H1 (cell line): Measurements from ENCODE around the gene TLR10. TPM values are rescaled to one million over a fixed set of nuclear protein-coding genes. Genes with fewer than 3 reads are reported as not detected.

ENCODE experiments used
- CTCF ChIA-PET: fragments of 300-600 bp; sonication (Branson Sonifier 250); formaldehyde crosslinking; loops from one replicate; lab custom pipeline; 2021; ENCODE audit not compliant: partially characterized antibody; lab: Charles Lee
- POLR2A ChIA-PET: fragments of 300-600 bp; sonication (Branson Sonifier 250); formaldehyde crosslinking; loops from one replicate; lab custom pipeline; 2021; ENCODE audit warnings: inconsistent platforms; ENCODE audit not compliant: partially characterized antibody; lab: Charles Lee
- DNase-seq, 2 experiments: peaks; one replicate each; pipeline versions ENCODE4 v3.0.0 to v3.0.0-alpha.2; 2010 to 2022; ENCODE audit warnings: low spot score in 2 of 2, low read depth in 1 of 2, mixed read lengths in 1 of 2
- FAIRE-seq: peaks from 2 replicates; lab custom pipeline; 2011; peaks lifted over from hg19 to GRCh38; lab: Jason Lieb, UNC
- H2AFZ ChIP-seq: 2 replicates; pipeline ENCODE4 v1.8.1; 2012; ENCODE audit warnings: low read length, inconsistent platforms
- H2AK5ac ChIP-seq: 2 replicates; pipeline ENCODE4 v1.6.1; 2013; ENCODE audit warnings: low read depth, low read length
- H2BK120ac ChIP-seq: replicated peaks from 2 replicates; pipeline ENCODE3; 2013; ENCODE audit warnings: low read depth, low read length, inconsistent platforms
- H2BK12ac ChIP-seq: 2 replicates; pipeline ENCODE4 v1.6.1; 2013; ENCODE audit warnings: low read depth, low read length
- H2BK15ac ChIP-seq: 2 replicates; pipeline ENCODE4 v1.6.1; 2013; ENCODE audit warnings: low read length
- H2BK20ac ChIP-seq: 2 replicates; pipeline ENCODE4 v1.6.1; 2013; ENCODE audit warnings: low read length
- H2BK5ac ChIP-seq: 2 replicates; pipeline ENCODE4 v1.6.1; 2013; ENCODE audit warnings: low read depth, low read length
- H3K14ac ChIP-seq: 2 replicates; pipeline ENCODE4 v1.6.1; 2013; ENCODE audit warnings: inconsistent platforms; ENCODE audit not compliant: insufficient read length
- H3K18ac ChIP-seq: 2 replicates; pipeline ENCODE4 v1.6.1; 2013; ENCODE audit warnings: low read length; ENCODE audit errors: extremely low read depth
- H3K23ac ChIP-seq: 2 replicates; pipeline ENCODE4 v1.6.1; 2013; ENCODE audit warnings: inconsistent platforms; ENCODE audit not compliant: insufficient read length
- H3K23me2 ChIP-seq: 2 replicates; pipeline ENCODE4 v1.6.1; 2013; ENCODE audit warnings: low read depth, low read length
- H3K27ac ChIP-seq: 2 replicates; pipeline ENCODE4 v1.6.1; 2011; ENCODE audit warnings: low read depth, low read length, inconsistent platforms
- H3K27me3 ChIP-seq, 4 experiments: replicated peaks in 1 of 4; 1 replicate in 1 of 4; 2 replicates in 3 of 4; pipeline versions ENCODE4 v1.6.1 to v1.8.1; 2011 to 2013; ENCODE audit warnings: low read length in 3 of 4, mild to moderate bottlenecking in 3 of 4, inconsistent platforms in 2 of 4, mixed read lengths in 2 of 4, moderate library complexity in 1 of 4; ENCODE audit not compliant: control insufficient read depth in 3 of 4, insufficient read depth in 3 of 4; ENCODE audit errors: extremely low read depth in 1 of 4
- H3K36me3 ChIP-seq, 4 experiments: 2 replicates each; pipeline versions ENCODE4 v1.6.1 to v1.8.1; 2011 to 2013; ENCODE audit warnings: mild to moderate bottlenecking in 4 of 4, low read length in 3 of 4, moderate library complexity in 2 of 4, control low read depth in 1 of 4, inconsistent platforms in 1 of 4; ENCODE audit not compliant: insufficient read depth in 4 of 4, control insufficient read depth in 2 of 4
- H3K4ac ChIP-seq: replicated peaks from 2 replicates; pipeline ENCODE3; 2013; ENCODE audit warnings: low read length, low read depth, mixed read lengths, inconsistent platforms; ENCODE audit not compliant: insufficient read length
- H3K4me1 ChIP-seq, 4 experiments: replicated peaks in 1 of 4; 1 replicate in 1 of 4; 2 replicates in 3 of 4; pipeline versions ENCODE4 v1.6.1 to v1.8.1; 2011 to 2013; ENCODE audit warnings: low read length in 3 of 4, inconsistent platforms in 2 of 4, mixed read lengths in 1 of 4; ENCODE audit not compliant: insufficient read depth in 4 of 4, control insufficient read depth in 3 of 4
- H3K4me2 ChIP-seq, 2 experiments: 2 replicates each; pipeline versions ENCODE4 v1.6.1 to v1.8.1; 2011 to 2013; ENCODE audit warnings: low read depth in 2 of 2, low read length in 2 of 2, control low read depth in 1 of 2, inconsistent platforms in 1 of 2, mild to moderate bottlenecking in 1 of 2; ENCODE audit not compliant: insufficient read depth in 1 of 2
- H3K4me3 ChIP-seq, 4 experiments: fragments of 200-600, 300-600 bp in 1 of 4; sonication (generic), shearing (Covaris generic), sonication (Bioruptor Twin) in 1 of 4; 2 replicates each; pipeline versions ENCODE4 v1.5.1 to v1.8.1; 2011 to 2016; ENCODE audit warnings: low read length in 4 of 4, low read depth in 3 of 4, control low read depth in 2 of 4, inconsistent platforms in 2 of 4, mild to moderate bottlenecking in 2 of 4, mixed read lengths in 1 of 4, moderate library complexity in 1 of 4; ENCODE audit not compliant: insufficient read depth in 2 of 4; ENCODE audit errors: extremely low read depth in 1 of 4
- H3K56ac ChIP-seq: replicated peaks from 2 replicates; pipeline ENCODE3; 2013; ENCODE audit warnings: low read depth, mild to moderate bottlenecking, mixed read lengths, low read length, inconsistent platforms; ENCODE audit not compliant: insufficient read length
- H3K79me1 ChIP-seq: 2 replicates; pipeline ENCODE4 v1.6.1; 2013; ENCODE audit warnings: low read depth, low read length, control low read depth
- H3K79me2 ChIP-seq, 2 experiments: 2 replicates each; pipeline versions ENCODE4 v1.6.1 to v1.8.1; 2012 to 2013; ENCODE audit warnings: low read length in 2 of 2, mild to moderate bottlenecking in 2 of 2, inconsistent platforms in 1 of 2; ENCODE audit not compliant: insufficient read depth in 2 of 2, control insufficient read depth in 1 of 2
- H3K9ac ChIP-seq, 4 experiments: replicated peaks in 1 of 4; 1 replicate in 1 of 4; 2 replicates in 3 of 4; pipeline versions ENCODE4 v1.6.1 to v1.8.1; 2011 to 2013; ENCODE audit warnings: low read depth in 3 of 4, low read length in 3 of 4, control low read depth in 2 of 4, mild to moderate bottlenecking in 2 of 4, moderate library complexity in 2 of 4, inconsistent platforms in 1 of 4; ENCODE audit errors: extremely low read depth in 1 of 4
- H3K9me3 ChIP-seq, 2 experiments: 2 replicates each; pipeline versions ENCODE4 v1.6.1 to v1.8.1; 2012 to 2013; ENCODE audit warnings: mild to moderate bottlenecking in 2 of 2, moderate library complexity in 2 of 2, control low read depth in 1 of 2, inconsistent platforms in 1 of 2, low read depth in 1 of 2, low read length in 1 of 2, mixed read lengths in 1 of 2; ENCODE audit not compliant: insufficient read depth in 2 of 2
- H4K20me1 ChIP-seq, 2 experiments: replicated peaks in 1 of 2; 2 replicates each; pipeline versions ENCODE3 to v1.8.1; 2011 to 2013; ENCODE audit warnings: inconsistent platforms in 2 of 2, low read length in 2 of 2, mild to moderate bottlenecking in 1 of 2; ENCODE audit not compliant: insufficient read depth in 2 of 2, control insufficient read depth in 1 of 2
- H4K5ac ChIP-seq: 2 replicates; pipeline ENCODE4 v1.6.1; 2013; ENCODE audit warnings: low read length, low read depth, mixed read lengths, inconsistent platforms; ENCODE audit not compliant: insufficient read length
- H4K8ac ChIP-seq: 2 replicates; pipeline ENCODE4 v1.8.0; 2013; ENCODE audit warnings: mild to moderate bottlenecking, moderate library complexity, low read length, inconsistent platforms; ENCODE audit not compliant: insufficient read depth; ENCODE audit errors: extremely low read depth
- H4K91ac ChIP-seq: replicated peaks from 2 replicates; pipeline ENCODE3; 2013; ENCODE audit warnings: low read length, mixed read lengths, inconsistent platforms; ENCODE audit not compliant: insufficient read length
- CEBPB ChIP-seq: IDR thresholded peaks from 2 replicates; pipeline ENCODE4 v1.6.1; 2012; ENCODE audit warnings: low read depth, low read length
- HDAC2 ChIP-seq, 2 experiments: fragments of 300-600 bp in 1 of 2; sonication (generic) in 1 of 2; IDR thresholded peaks; 2 replicates each; pipeline ENCODE4 v1.6.1; 2011 to 2012; ENCODE audit warnings: low read depth in 2 of 2, low read length in 2 of 2, mild to moderate bottlenecking in 2 of 2, moderate library complexity in 2 of 2, borderline replicate concordance in 1 of 2, inconsistent platforms in 1 of 2
- JUND ChIP-seq: IDR thresholded peaks from 2 replicates; pipeline ENCODE4 v1.6.1; 2011; ENCODE audit warnings: mild to moderate bottlenecking, improper control_type of control experiment, low read length
- KDM5A ChIP-seq: fragments of 200-600 bp; IDR thresholded peaks from 2 replicates; pipeline ENCODE4 v1.7.1; 2012; ENCODE audit warnings: mild to moderate bottlenecking, low read length, inconsistent platforms, mixed read lengths
- RAD21 ChIP-seq, 2 experiments: IDR thresholded peaks in 1 of 2; conservative IDR thresholded peaks in 1 of 2; 2 replicates each; pipeline ENCODE4 v1.6.1; 2011; ENCODE audit warnings: low read depth in 2 of 2, low read length in 2 of 2, improper control_type of control experiment in 1 of 2, inconsistent platforms in 1 of 2, mild to moderate bottlenecking in 1 of 2, moderate library complexity in 1 of 2
- WGBS, 2 experiments: shearing (Covaris generic) in 1 of 2; methylation state at CpG; one replicate each; pipeline versions ENCODE4 v1.1.6 to v1.1.7; 2013 to 2015; ENCODE audit warnings: low lambda C conversion rate in 2 of 2, mixed read lengths in 2 of 2, inconsistent platforms in 1 of 2, low coverage in 1 of 2, missing lambda C conversion rate in 1 of 2; ENCODE audit not compliant: insufficient replicate concordance in 2 of 2, insufficient coverage in 1 of 2, insufficient read length in 1 of 2; ENCODE audit errors: extremely low coverage in 1 of 2, missing lambda C conversion rate in 1 of 2; 5-methylcytosine and 5-hydroxymethylcytosine counted together
- polyA plus RNA-seq, 7 experiments: library from polyadenylated mRNA; depleted of rRNA in 3 of 7; stranded (reverse) in 5 of 7; unstranded in 2 of 7; fragments of >200 nt in 5 of 7; fragments of 200-250 nt in 2 of 7; gene quantifications; 1 replicate in 5 of 7; 2 replicates in 1 of 7; 4 replicates in 1 of 7; pipeline versions ENCODE4 v1.2.1 to v1.2.3, GENCODE V29; 2011 to 2013; ENCODE audit warnings: missing spikeins in 2 of 7, mixed read lengths in 2 of 7
- total RNA-seq: library from RNA; stranded (reverse); fragmentation: NEBNext Ultra II Directional; extraction: Animal tissue kit (Norgen Biotek cat#: 25700); gene quantifications from 2 replicates; pipeline ENCODE4 v1.2.1, GENCODE V29; 2021

Gene TLR10
- total and polyA plus RNA-seq, 2 of the 8 experiments (the other 6 are each of a cell fraction or from before 2014, with no cell fraction given) = not detected

DNA sequence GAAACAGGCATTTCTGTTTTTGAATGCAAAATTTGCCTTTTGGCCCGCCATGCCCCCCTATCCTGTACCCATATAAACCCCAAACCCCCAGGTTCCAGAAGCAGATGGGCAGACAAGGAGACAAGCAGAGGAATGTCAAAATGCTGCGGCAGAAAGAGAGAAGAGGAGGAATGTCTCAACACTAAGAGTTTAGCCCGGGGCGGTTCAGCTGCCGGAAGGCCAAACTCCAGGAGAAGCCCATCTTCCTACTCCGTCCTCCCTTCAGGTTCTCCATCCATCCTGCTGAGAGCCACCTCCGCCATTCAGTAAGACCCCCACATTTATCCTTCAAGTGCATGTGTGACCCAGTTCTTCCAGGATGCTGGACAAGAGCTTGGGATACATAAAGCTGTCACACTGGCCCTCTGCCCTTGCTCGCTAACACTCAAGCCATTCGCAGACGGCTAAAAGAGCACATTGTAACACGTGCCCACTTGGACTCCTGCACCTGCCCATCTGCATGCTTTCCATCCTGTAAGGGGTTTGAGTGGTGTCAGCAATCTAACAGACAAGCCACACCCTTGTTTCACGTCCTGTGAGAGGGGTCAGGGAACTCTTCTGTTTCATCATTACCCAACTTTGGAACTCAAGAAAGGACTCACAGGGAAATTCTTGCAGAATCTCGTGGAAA, 31.3 kb downstream of the TLR10 start:
- Histone ChIP-seq H3K79me2 (no peaks in the 10 kb centered on the region), H2BK120ac (no peak overlapping the region), H3K4me1 (peaks cover 0 to 9% (median 7%) of the 10 kb centered on the region in 4 experiments; a peak in 6 of 7 replicates), H3K79me1 (no peaks in the 10 kb centered on the region), H4K8ac (no peak overlapping the region), H2AFZ (no peak overlapping the region), H3K14ac (no peak overlapping the region), H4K5ac (no peak overlapping the region), H3K4me2 (no peak overlapping the region), H3K27ac (no peak overlapping the region), H3K18ac (no peak overlapping the region), H3K9me3 (peaks cover 8 to 9% of the 10 kb centered on the region in 2 experiments; a peak in 2 of 4 replicates), H3K23ac (no peak overlapping the region), H4K20me1 (peaks cover 0 to 9% of the 10 kb centered on the region in 2 experiments), H2AK5ac (no peak overlapping the region), H2BK20ac (no peak overlapping the region), H3K27me3 (no peaks in the 10 kb centered on the region; a peak in 1 of 7 replicates), H3K23me2 (peaks cover 14% of the 10 kb centered on the region), H2BK15ac (no peak overlapping the region), H2BK12ac (no peak overlapping the region), H4K91ac (no peak overlapping the region), H2BK5ac (no peak overlapping the region), H3K56ac (no peak overlapping the region), H3K4me3 (no peak overlapping the region), H3K36me3 (no peaks in the 10 kb centered on the region), H3K9ac (no peak overlapping the region), H3K4ac (no peak overlapping the region)
- WGBS, 2 experiments = 92% methylated on average over 13 of the region's 13 CpGs; no CpG with 5 or more reads in 1 of the 2 experiments
- DNase-seq = no peak
- no peak for TF ChIP-seq KDM5A
- TF ChIP-seq RAD21 (IDR thresholded peaks at IDR 0.05 in 1 of 2, conservative IDR thresholded peaks at IDR 0.05 in 1 of 2; ENCODE audit: low read depth in 2 of 2, low read length in 2 of 2) = no peak
- TF ChIP-seq CEBPB = no peak
- TF ChIP-seq JUND = no peak
- TF ChIP-seq HDAC2 (IDR thresholded peaks at IDR 0.05; ENCODE audit: borderline replicate concordance in 1 of 2, low read depth in 2 of 2, low read length in 2 of 2) = no peak
- no peak for FAIRE-seq
- CTCF ChIA-PET = interaction anchor here (1.9 kb wide), 1 partner anchor 8 kb away, joined by 4 read pairs; no protein-coding TSS in a partner anchor
- POLR2A ChIA-PET = no interaction called here
